ENCODE measurements around the gene PRSS22.

DNA sequence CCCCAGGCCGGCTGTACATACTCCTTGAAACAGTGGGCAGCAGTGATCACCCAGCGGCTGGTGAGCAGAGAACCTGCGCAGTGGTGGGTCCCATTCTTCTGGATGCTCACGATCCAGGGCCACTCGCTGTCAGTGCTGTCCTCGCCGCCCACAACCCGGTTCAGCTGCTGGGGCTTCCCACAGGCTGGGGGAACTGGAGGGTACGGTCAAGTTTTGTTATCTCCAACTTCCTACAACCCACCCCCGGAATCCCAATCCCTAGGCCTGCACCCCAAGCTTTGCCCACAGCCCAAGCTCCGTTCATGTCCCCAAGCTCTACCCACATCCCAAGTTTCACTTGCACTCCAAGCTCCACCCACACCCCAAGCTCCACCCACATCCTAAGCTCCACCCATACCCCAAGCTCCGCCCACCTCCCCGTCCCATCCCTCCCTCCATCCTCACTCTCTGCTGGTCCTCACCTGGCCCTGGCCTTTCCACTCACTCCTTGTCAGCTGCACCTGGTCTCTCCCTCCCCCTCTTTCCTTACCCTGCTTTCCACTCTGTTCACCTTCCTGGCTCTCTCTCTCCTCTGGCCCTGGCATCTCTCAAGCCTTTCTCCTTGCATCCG, 1.8 kb downstream of the PRSS22 start:
- TF ChIP-seq POLR2A (IDR thresholded peaks at IDR 0.05; ENCODE audit: low read length) (no peak), GATA1 (IDR thresholded peaks at IDR 0.05; ENCODE audit: low read depth, low read length) (no peak)
